HG02571 (cell line): ENCODE results near the gene RAI2.
"Not testable (repeated sequence)": the region's sequence is repeated elsewhere in the genome, so short reads cannot be mapped to it uniquely, and the experiment has no call there.

Source experiments
- ATAC-seq: cut with Tn5 transposase; IDR thresholded peaks from one replicate; pipeline ENCODE4 v1.9.1; 2021; ENCODE audit warnings: mild to moderate bottlenecking, moderate library complexity; ENCODE audit not compliant: unreplicated experiment

Gene RAI2

DNA sequence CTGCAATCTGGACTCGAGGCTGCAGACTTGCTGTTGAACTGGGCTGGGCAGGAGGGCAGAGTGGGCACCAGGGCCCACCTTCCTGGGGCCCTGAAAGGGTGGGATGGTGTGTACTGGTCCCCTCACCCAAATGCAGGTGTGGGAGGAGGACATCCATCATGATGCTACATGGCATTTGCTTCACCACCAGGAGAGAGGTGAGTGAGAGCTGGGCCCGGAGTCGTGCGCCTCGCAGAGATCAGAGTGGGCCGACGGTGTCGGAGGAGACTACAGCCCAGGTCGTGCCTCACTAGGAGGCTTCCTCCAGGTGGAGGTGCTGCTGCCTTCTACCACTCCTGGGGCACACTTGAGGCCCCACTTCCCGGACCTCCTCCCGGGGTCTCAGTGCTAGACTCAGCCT lies 73.5 kb downstream of the RAI2 start:
- ATAC-seq, result no peak

- not testable (repeated sequence) for ATAC-seq
Observed at GRCh38 chrX:17786554-17787347, 74.3 kb downstream of the RAI2 start.

GRCh38 chrX:17779434-17779833 lies 81.7 kb downstream of the RAI2 start:
- no peak for ATAC-seq

- no peak for ATAC-seq
Observed at GRCh38 chrX:17778997-17779396, 82.1 kb downstream of the RAI2 start.

- ATAC-seq, result no peak
Observed at GRCh38 chrX:17774053-17774452, 87.0 kb downstream of the RAI2 start.

GRCh38 chrX:17773221-17773876 lies 87.7 kb downstream of the RAI2 start:
- ATAC-seq, result no peak

DNA sequence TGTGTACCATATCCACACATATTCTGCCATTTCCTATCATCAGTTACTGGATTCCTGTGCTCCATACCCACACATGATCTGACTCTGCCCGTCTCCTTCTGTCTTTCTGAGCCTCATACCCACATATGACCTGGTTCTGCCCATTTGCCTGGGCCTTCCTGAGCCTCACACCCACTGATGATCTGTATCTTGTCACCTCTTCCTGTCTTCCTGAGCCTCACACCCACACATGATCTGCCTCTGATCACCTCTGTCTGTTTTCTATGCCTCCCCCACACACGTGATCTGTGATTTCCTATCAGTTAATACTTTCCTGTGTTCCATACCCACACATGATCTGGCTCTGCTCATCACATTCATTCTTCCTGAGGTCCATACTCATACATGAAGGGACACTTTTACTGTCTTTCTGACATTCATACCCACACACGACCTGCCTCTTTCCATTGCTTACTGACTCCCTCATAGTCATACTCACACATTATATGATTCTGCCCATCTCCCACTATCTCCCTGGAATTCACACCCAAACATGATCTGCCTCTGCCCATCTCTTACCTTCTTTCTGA lies 91.3 kb downstream of the RAI2 start:
- ATAC-seq, result no peak

DNA sequence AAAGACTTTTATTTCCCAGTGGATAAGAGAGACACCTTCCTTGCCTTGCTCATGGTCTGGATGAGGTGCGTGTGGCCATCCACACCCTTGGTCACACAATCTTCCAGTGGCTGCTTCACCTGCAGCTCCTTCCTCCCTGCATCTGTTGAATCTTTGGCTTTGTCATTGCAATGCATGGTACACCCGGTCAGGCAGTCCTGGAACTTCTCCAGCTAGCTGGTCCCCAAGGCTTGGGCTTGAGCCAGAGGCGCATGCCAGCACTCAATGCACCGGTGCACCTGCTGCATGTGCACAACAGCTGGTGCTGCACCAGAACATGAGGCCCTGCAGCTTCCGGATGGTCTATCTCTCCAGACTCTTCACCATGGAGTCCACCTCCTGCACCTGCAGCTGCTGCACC lies 92.1 kb downstream of the RAI2 start:
- ATAC-seq, result no peak

DNA sequence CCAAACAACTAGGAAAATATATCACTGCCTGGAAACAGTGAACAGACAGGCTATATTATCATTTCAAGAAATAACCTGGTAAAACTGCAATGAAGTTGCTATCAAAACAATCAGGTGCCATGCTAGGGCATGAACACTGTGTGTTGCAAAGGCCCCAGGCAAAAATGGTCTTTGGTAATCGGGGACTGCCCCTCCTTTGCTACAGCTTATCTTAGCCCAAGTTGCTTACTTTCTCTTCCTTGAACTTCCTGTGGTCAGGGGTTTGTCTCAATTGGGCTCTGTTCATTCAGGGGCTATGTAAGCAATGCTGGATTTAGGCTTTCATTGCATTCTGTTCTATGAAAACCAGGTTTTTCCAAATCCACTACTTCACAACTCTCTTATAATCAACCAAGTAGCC lies 93.4 kb downstream of the RAI2 start:
- no peak for ATAC-seq

- no peak for ATAC-seq
Observed at GRCh38 chrX:17759990-17760389, 101.1 kb downstream of the RAI2 start.

DNA sequence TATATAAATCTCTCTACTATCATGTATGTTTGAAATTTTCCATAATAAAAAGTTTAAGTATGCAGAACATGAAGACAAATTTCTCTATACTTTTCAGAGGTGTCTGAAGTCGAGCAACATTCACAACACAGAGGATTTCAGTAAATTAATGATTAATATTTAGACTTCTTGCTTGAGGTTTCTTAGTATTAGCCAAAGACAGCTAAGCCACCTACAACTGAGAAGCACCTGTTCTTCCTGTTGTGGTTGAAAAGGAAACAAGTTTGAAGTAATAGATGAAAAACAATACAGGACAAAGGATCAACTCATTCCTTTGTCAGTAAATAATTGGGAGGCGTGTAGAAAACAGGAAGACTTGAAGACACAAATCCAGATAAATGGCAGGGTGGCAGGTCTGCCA lies 102.7 kb downstream of the RAI2 start:
- peak; percentile 61 for ATAC-seq

DNA sequence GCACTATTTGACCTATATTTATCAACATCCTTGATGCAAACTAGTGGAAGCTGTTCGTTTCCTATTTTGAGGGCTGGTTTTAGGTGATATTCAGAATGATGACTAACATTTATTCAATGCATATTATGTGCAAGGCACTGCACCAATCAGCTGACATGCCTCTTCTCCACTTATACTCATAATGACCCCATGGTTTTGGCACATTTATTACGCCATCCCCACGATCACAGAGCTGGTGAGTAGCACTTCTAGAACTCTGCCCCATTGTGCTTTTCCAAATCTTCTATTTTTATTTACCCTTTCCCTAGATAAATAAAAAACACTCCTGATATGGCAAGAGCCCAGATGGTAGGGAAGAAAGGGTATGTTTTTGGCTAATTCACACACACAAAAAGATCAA lies 110.7 kb downstream of the RAI2 start:
- ATAC-seq, result no peak
